IPS-11a (cell line): Measurements from ENCODE around the gene SUSD3.
"Not testable (repeated sequence)": the region's sequence is repeated elsewhere in the genome, so short reads cannot be mapped to it uniquely, and the experiment has no call there.

ENCODE experiments used
- H3K4me3 ChIP-seq: one replicate; pipeline ENCODE4 v1.5.1; 2013; ENCODE audit warnings: low read depth, low read length, control low read depth

The SUSD3 gene

GRCh38 chr9:93058355-93059010 is at the start of gene SUSD3:
TSS of gene SUSD3 (plus strand) at chr9:93058701. CDS start at chr9:93058743, 42 bp downstream.
- H3K4me3 ChIP-seq = peak within 1 kb of the TSS; percentile 37

- H3K4me3 ChIP-seq = no peak overlapping the region
Measured at GRCh38 chr9:93009337-93010015, 49.0 kb upstream of the SUSD3 start.

DNA sequence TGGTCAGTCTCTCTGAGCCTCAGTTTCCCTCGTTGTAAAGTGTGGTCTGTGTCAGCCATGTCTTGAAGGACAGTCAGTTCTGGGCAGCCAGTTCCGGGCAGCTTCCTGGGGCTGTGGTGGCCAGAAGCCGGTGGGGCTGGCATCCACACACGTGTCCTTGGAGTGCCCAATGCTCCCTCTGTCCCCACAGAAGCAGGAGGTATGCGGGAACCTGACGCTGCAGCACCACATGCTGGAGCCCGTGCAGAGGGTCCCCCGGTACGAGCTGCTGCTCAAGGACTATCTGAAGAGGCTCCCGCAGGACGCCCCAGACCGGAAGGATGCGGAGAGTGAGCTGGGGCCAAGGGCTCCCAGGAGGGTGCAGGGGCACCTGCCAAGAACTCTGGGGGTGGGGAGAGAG is 48.4 kb upstream of the SUSD3 start:
- no peak overlapping the region for H3K4me3 ChIP-seq

DNA sequence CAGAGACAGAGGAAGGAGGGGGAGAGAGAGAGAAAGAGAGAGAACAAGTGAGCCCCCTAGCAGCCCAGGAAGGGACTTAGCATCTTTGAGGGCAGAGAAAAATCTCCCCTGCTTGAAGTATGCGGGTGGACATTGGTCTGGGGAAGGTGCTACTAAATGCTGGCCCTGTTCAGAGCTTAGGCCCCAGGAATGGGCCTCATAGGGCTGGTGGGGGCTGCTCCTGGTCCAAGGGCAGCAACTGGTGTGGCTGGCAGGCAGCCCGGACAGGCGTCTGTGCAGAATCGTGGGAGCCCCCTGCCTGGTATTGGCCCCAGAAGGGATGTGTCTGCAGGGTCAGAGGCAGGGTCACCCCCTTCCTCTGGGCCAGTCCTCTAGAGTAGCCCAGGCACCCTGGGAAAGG is 47.8 kb upstream of the SUSD3 start:
- no peak overlapping the region for H3K4me3 ChIP-seq

- no peak overlapping the region for H3K4me3 ChIP-seq
Measured at GRCh38 chr9:93011114-93011513, 47.4 kb upstream of the SUSD3 start.

GRCh38 chr9:93012963-93013855 is 45.3 kb upstream of the SUSD3 start:
- no peak overlapping the region for H3K4me3 ChIP-seq

- H3K4me3 ChIP-seq = no peak overlapping the region
Measured at GRCh38 chr9:93013856-93014582, 44.5 kb upstream of the SUSD3 start.

DNA sequence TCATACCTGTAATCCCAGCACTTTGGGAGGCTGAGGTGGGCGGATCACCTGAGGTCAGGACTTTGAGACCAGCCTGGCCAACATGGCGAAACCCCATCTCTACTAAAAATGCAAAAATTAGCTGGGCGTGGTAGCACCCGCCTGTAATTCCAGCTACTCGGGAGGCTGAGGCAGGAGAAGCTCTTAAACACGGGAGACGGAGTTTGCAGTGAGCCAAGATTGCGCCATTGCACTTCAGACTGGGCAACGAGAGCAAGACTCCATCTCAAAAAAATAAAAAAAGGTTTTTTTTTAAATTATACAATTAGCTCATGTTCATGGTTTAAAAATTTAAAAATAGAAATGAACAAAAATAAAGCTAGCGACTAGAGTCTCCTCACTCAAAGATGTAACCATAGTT is 43.3 kb upstream of the SUSD3 start:
- not testable (repeated sequence) for H3K4me3 ChIP-seq

DNA sequence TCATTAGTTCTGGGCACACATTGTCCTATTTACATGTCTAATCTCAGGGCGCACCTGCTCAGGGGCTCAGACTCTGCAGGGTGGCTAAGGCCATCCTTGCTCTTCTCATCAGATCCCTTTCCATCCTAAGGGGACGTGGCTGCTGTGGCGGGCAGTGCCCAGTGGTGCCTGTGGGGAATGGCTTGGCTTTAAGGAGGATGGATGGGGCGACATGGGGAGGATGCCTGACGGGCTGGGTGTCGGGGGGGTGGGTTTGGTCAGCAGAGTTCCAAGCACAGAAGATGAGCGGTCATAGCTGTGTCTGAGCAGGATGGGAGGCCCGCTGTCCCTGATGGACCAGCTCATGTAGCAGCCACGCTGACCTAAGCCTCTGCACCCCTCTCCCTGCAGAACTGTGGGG is 40.9 kb upstream of the SUSD3 start:
- H3K4me3 ChIP-seq = no peak overlapping the region

- no peak overlapping the region for H3K4me3 ChIP-seq
Measured at GRCh38 chr9:93020151-93020550, 38.4 kb upstream of the SUSD3 start.

DNA sequence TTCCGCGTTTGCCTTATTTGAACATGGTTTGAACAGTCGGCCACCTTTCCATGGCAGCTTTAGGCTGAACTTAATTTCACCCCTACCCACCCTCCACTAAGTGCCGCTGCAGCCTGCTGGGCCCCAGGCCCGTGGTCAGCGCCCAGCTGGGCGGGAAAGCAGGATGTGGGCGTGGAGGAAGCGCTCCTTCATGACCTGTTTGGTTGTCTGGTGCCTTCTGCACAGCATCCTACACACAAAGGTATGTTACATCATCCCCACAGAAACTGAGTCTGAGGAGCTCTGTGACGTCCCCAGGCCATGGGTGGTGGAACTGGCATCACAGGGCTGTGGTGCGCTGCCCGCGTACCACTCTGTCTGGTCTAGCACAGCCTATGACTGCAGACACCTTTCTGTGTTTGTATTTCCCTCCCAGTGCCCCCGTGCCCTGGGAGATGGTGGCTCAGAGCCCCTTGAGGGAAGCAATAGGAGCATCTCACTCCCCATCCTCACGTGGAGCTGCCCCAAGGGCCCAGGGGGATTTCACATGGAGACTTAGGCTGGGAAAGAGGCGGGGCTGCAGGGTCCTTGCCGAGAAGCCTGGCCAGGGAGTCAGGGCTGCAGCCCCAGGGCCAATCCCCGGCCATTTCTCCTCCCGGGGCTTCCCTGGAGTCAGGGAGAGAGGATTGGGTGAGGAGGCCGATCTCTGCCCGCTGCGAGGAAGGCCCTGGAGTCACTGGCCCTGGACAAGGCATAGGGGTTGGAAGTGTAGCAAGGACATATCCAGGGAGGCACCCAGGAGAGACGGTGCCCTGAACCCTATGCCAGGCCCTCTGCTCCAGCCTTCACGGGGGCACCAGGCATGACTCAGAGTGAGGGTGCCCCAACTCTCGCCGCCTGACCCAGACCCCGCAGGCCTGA is 37.5 kb upstream of the SUSD3 start:
- H3K4me3 ChIP-seq = no peak overlapping the region

GRCh38 chr9:93022066-93022465 is 36.4 kb upstream of the SUSD3 start:
- H3K4me3 ChIP-seq = no peak overlapping the region

DNA sequence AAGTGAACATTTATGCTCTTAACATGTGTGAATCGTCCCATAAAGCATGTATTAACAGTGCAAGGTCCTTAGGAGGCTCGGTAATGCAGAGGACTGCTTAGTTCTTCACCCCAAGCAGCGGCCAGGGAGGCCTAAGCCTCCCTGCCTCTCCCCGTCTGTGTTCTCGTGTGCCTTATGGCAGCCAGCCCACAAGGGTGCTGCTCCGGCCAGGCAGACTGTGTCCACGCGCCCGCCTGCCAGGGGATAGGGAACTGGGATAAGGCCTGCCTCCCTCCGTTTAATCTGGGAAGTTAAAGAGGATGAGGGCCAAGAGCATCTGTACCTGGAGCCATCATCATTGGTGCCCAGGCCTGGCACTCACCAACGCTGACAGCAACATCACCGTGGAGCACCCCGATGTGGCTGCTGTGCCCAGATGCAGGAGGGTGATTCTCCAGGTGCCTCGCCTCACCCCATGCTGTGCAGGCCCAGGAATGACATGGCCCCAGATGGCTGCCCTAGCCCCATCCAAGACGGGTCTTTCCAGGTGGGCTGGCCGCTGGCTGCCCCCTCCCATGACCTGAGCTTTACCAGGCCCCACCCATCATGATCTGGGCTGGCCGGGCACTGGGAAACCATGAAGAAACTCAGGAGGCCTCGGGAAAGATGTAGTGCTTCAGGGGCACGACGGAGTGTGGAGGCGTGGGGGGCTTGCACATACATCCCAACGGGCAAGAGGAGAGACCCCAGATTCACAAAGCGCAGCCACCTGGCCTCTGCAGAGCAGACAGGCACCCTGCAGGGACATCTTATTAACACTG is 35.6 kb upstream of the SUSD3 start:
- H3K4me3 ChIP-seq = no peak overlapping the region

- H3K4me3 ChIP-seq = no peak overlapping the region
Measured at GRCh38 chr9:93023521-93023815, 35.0 kb upstream of the SUSD3 start.

DNA sequence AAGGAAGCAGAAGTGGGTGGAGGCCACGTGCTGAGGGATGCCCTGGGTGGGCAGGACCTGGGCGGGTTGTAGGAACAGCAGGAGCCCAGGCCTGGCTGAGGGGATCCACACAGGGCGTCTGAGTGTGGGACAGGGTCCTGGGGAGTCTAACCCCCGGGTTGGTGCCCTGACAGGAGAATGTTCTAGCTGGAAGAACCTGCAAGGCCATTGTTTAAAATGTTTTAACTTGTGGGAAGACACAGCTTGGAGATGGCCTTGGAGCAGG is 33.9 kb upstream of the SUSD3 start:
- H3K4me3 ChIP-seq = no peak overlapping the region

DNA sequence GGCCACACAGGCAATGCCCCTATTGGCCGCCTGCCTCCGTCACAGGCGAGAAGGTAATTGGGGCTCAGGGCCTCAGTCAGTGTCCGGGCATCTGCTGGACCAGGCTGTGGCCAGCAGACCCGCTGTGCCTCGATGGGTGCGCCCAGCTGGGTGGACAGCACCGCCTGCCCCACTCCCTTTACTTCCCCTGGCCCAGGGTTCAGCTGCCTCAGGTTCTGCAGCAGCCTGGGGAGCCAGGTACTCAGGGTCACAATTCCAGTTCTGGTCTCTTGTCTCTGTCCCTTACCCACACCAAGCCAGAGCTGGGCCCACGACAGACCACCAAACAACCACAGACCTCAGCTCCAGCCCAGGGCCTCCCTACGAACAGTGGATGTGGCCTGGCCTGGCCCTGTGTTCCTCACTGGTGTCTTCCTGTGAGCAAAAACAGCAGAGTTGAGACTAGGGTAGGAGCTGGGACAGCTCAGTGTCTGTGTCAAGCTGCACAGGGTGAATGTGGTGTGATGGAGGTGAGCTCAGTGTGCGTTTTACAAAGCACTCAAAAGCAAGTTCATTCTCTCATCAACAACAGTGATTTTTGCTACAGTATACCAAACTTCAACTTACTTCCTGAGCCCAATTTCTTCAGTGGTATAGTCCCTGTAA is 33.4 kb upstream of the SUSD3 start:
- no peak overlapping the region for H3K4me3 ChIP-seq

GRCh38 chr9:93025736-93026135 is 32.8 kb upstream of the SUSD3 start:
- no peak overlapping the region for H3K4me3 ChIP-seq

DNA sequence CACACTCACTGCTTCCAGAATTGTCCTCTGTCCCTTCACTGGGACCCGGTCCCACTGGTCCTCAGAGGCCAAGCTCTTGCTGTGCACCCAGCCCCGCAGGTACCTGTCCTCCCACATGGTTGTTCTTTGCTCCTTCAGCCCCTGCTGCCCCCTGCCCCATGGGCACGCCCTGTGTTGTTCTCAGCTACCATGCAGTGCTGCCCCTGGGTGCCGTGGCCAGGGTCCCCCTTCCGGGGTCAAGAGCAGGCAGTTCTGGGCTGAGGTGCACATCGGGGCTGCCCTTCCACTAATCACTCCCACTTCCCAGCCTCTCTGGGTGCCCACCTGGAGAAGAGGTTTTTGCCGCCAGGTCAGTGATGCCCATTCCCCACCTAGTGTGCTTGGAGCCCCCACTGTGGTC is 31.9 kb upstream of the SUSD3 start:
- no peak overlapping the region for H3K4me3 ChIP-seq

DNA sequence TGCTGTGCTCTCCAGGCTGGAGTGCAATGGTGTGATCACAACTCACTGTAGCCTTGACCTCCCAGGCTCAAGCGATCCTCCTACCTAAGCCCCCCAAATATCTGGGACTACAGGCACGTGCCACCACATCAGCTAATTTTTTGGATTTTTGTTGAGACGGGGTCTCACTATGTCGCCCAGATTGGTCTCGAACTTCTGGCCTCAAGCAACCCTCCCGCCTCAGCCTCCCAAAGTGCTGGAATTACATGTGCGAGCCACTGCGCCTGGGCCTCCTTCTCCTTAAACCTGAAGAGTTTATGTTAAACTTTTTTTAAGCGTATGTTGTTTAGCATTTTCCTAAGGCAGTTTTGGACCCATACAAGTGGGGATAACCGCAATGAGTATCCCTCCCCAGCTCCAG is 30.8 kb upstream of the SUSD3 start:
- no peak overlapping the region for H3K4me3 ChIP-seq
